ENCODE measurements around the gene ADRA2A. TPM values are rescaled to one million over a fixed set of nuclear protein-coding genes. Genes with fewer than 3 reads are reported as not detected.
A peak's percentile ranks its signal among the peaks of the same experiment; 100 is the strongest.

Gene ADRA2A
- total and polyA plus RNA-seq, 2 experiments from 2014 or later, result 18.9 to 74.8 TPM

- H3K4me1 ChIP-seq (ENCODE audit: insufficient read depth), result peaks cover 8% of the 10 kb centered on the region
- H3F3A ChIP-seq (ENCODE audit: insufficient read depth), result no peaks in the 10 kb centered on the region
- H3K79me2 ChIP-seq (ENCODE audit: insufficient read depth), result no peaks in the 10 kb centered on the region
- H3K4me3 ChIP-seq, result no peak overlapping the region
- no peak overlapping the region for H3K4me2 ChIP-seq (ENCODE audit: unreplicated experiment)
- no peaks in the 10 kb centered on the region for H3K9me3 ChIP-seq (ENCODE audit: low read depth)
- no peaks in the 10 kb centered on the region for H4K20me1 ChIP-seq (ENCODE audit: insufficient read depth)
- H2AFZ ChIP-seq, result no peak overlapping the region
- TF ChIP-seq EZH2 (IDR thresholded peaks at IDR 0.05; ENCODE audit: insufficient read depth, poor library complexity, severe bottlenecking), result no peak
- no peak for TF ChIP-seq EZH2phosphoT487 (IDR thresholded peaks at IDR 0.05; ENCODE audit: insufficient read depth, low read depth)
- in situ Hi-C loops (cut with MboI), result no loop called here
- H3K27me3 ChIP-seq (replicated peaks; ENCODE audit: insufficient read depth), result no peaks in the 10 kb centered on the region; the same call in 1 of the 2 replicates
- H3K36me3 ChIP-seq (ENCODE audit: low read depth), result no peaks in the 10 kb centered on the region
- DNase-seq, result no peak
- WGBS, 2 experiments (ENCODE audit: low coverage in 1 of 2, low lambda C conversion rate in 2 of 2, missing lambda C conversion rate in 2 of 2), result 77 to 82% methylated on average over 4 of the region's 4 CpGs
- no peak overlapping the region for H3K9ac ChIP-seq
- no peak overlapping the region for H3K27ac ChIP-seq
- H3K9me2 ChIP-seq (ENCODE audit: insufficient read depth), result no peaks in the 10 kb centered on the region
These were observed 42.8 kb downstream of the ADRA2A start for GRCh38 chr10:111119637-111120036.

GRCh38 chr10:111122127-111122526, 45.3 kb downstream of the ADRA2A start:
- Histone ChIP-seq H3K36me3 (ENCODE audit: low read depth) (no peaks in the 10 kb centered on the region), H2AFZ (no peak overlapping the region), H3K9me3 (ENCODE audit: low read depth) (no peaks in the 10 kb centered on the region), H3F3A (ENCODE audit: insufficient read depth) (peaks cover 13% of the 10 kb centered on the region; the same call in 1 of the 2 replicates), H3K4me3 (no peak overlapping the region), H3K27me3 (replicated peaks; ENCODE audit: insufficient read depth) (no peaks in the 10 kb centered on the region; the same call in 1 of the 2 replicates), H3K9me2 (ENCODE audit: insufficient read depth) (no peaks in the 10 kb centered on the region), H3K79me2 (ENCODE audit: insufficient read depth) (no peaks in the 10 kb centered on the region), H3K4me2 (ENCODE audit: unreplicated experiment) (no peak overlapping the region), H3K9ac (no peak overlapping the region), H4K20me1 (ENCODE audit: insufficient read depth) (no peaks in the 10 kb centered on the region), H3K4me1 (ENCODE audit: insufficient read depth) (peaks cover 14% of the 10 kb centered on the region; the same call in 1 of the 2 replicates), H3K27ac (no peak overlapping the region)
- in situ Hi-C loops (cut with MboI), result no loop called here
- no peak for DNase-seq
- TF ChIP-seq EZH2 (IDR thresholded peaks at IDR 0.05; ENCODE audit: insufficient read depth, poor library complexity, severe bottlenecking) (no peak), EZH2phosphoT487 (IDR thresholded peaks at IDR 0.05; ENCODE audit: insufficient read depth, low read depth) (no peak)

GRCh38 chr10:111123883-111124282, 47.1 kb downstream of the ADRA2A start:
- H3K9ac ChIP-seq, result no peak overlapping the region
- no peak for DNase-seq
- no peaks in the 10 kb centered on the region; the same call in 1 of the 2 replicates for H3K27me3 ChIP-seq (replicated peaks; ENCODE audit: insufficient read depth)
- WGBS, 2 experiments (ENCODE audit: low coverage in 1 of 2, low lambda C conversion rate in 2 of 2, missing lambda C conversion rate in 2 of 2), result 77 to 83% methylated on average over 6 of the region's 6 CpGs
- no peak overlapping the region for H2AFZ ChIP-seq
- no peak for TF ChIP-seq EZH2 (IDR thresholded peaks at IDR 0.05; ENCODE audit: insufficient read depth, poor library complexity, severe bottlenecking)
- peaks cover 14% of the 10 kb centered on the region for H3K4me1 ChIP-seq (ENCODE audit: insufficient read depth)
- H3F3A ChIP-seq (ENCODE audit: insufficient read depth), result peaks cover 26% of the 10 kb centered on the region; the same call in 1 of the 2 replicates
- no peak overlapping the region for H3K4me3 ChIP-seq
- H3K27ac ChIP-seq, result no peak overlapping the region
- no peaks in the 10 kb centered on the region for H4K20me1 ChIP-seq (ENCODE audit: insufficient read depth)
- no peaks in the 10 kb centered on the region for H3K9me3 ChIP-seq (ENCODE audit: low read depth)
- no peak overlapping the region for H3K4me2 ChIP-seq (ENCODE audit: unreplicated experiment)
- H3K79me2 ChIP-seq (ENCODE audit: insufficient read depth), result no peaks in the 10 kb centered on the region
- H3K36me3 ChIP-seq (ENCODE audit: low read depth), result no peaks in the 10 kb centered on the region
- in situ Hi-C loops (cut with MboI), result no loop called here
- H3K9me2 ChIP-seq (ENCODE audit: insufficient read depth), result no peaks in the 10 kb centered on the region

- H4K20me1 ChIP-seq (ENCODE audit: insufficient read depth), result no peaks in the 10 kb centered on the region
- 97 to 100% methylated on average over 2 of the region's 2 CpGs for WGBS, 2 experiments (ENCODE audit: low coverage in 1 of 2, low lambda C conversion rate in 2 of 2, missing lambda C conversion rate in 2 of 2)
- peaks cover 23% of the 10 kb centered on the region for H3K4me1 ChIP-seq (ENCODE audit: insufficient read depth)
- in situ Hi-C loops (cut with MboI), result no loop called here
- no peak overlapping the region for H2AFZ ChIP-seq
- H3K9ac ChIP-seq, result no peak overlapping the region
- H3F3A ChIP-seq (ENCODE audit: insufficient read depth), result peaks cover 30% of the 10 kb centered on the region; the same call in 1 of the 2 replicates
- no peaks in the 10 kb centered on the region for H3K9me3 ChIP-seq (ENCODE audit: low read depth)
- no peak overlapping the region for H3K27ac ChIP-seq
- TF ChIP-seq EZH2 (IDR thresholded peaks at IDR 0.05; ENCODE audit: insufficient read depth, poor library complexity, severe bottlenecking) (no peak), EZH2phosphoT487 (IDR thresholded peaks at IDR 0.05; ENCODE audit: insufficient read depth, low read depth) (no peak)
- H3K27me3 ChIP-seq (replicated peaks; ENCODE audit: insufficient read depth), result no peaks in the 10 kb centered on the region; the same call in 1 of the 2 replicates
- no peak for DNase-seq
- no peaks in the 10 kb centered on the region for H3K79me2 ChIP-seq (ENCODE audit: insufficient read depth)
- H3K36me3 ChIP-seq (ENCODE audit: low read depth), result no peaks in the 10 kb centered on the region
- no peak overlapping the region for H3K4me3 ChIP-seq
- no peaks in the 10 kb centered on the region for H3K9me2 ChIP-seq (ENCODE audit: insufficient read depth)
- H3K4me2 ChIP-seq (ENCODE audit: unreplicated experiment), result no peak overlapping the region
These were observed 48.3 kb downstream of the ADRA2A start for GRCh38 chr10:111125102-111125501.

- no peaks in the 10 kb centered on the region; the same call in 1 of the 2 replicates for H3K27me3 ChIP-seq (replicated peaks; ENCODE audit: insufficient read depth)
- H3K9ac ChIP-seq, result no peak overlapping the region
- H3K4me1 ChIP-seq (ENCODE audit: insufficient read depth), result peaks cover 23% of the 10 kb centered on the region
- no peak overlapping the region for H2AFZ ChIP-seq
- no peaks in the 10 kb centered on the region for H3K9me3 ChIP-seq (ENCODE audit: low read depth)
- no peak overlapping the region for H3K4me3 ChIP-seq
- H3K79me2 ChIP-seq (ENCODE audit: insufficient read depth), result no peaks in the 10 kb centered on the region
- no peaks in the 10 kb centered on the region for H3K36me3 ChIP-seq (ENCODE audit: low read depth)
- WGBS, 2 experiments (ENCODE audit: low coverage in 1 of 2, low lambda C conversion rate in 2 of 2, missing lambda C conversion rate in 2 of 2), result 2% methylated on average over 2 of the region's 2 CpGs
- TF ChIP-seq EZH2phosphoT487 (IDR thresholded peaks at IDR 0.05; ENCODE audit: insufficient read depth, low read depth), result no peak
- TF ChIP-seq EZH2 (IDR thresholded peaks at IDR 0.05; ENCODE audit: insufficient read depth, poor library complexity, severe bottlenecking), result no peak
- DNase-seq, result peak; percentile 92
- in situ Hi-C loops (cut with MboI), result no loop called here
- H3K4me2 ChIP-seq (ENCODE audit: unreplicated experiment), result no peak overlapping the region
- H4K20me1 ChIP-seq (ENCODE audit: insufficient read depth), result no peaks in the 10 kb centered on the region
- H3K9me2 ChIP-seq (ENCODE audit: insufficient read depth), result no peaks in the 10 kb centered on the region
- peaks cover 30% of the 10 kb centered on the region; the same call in 1 of the 2 replicates for H3F3A ChIP-seq (ENCODE audit: insufficient read depth)
- peak overlapping the region; percentile 53 for H3K27ac ChIP-seq
These were observed 49.2 kb downstream of the ADRA2A start for GRCh38 chr10:111126077-111126476.
